ENCODE results near the gene MEIOC.
"Not testable (repeated sequence)": the region's sequence is repeated elsewhere in the genome, so short reads cannot be mapped to it uniquely, and the experiment has no call there.

MEIOC gene

DNA sequence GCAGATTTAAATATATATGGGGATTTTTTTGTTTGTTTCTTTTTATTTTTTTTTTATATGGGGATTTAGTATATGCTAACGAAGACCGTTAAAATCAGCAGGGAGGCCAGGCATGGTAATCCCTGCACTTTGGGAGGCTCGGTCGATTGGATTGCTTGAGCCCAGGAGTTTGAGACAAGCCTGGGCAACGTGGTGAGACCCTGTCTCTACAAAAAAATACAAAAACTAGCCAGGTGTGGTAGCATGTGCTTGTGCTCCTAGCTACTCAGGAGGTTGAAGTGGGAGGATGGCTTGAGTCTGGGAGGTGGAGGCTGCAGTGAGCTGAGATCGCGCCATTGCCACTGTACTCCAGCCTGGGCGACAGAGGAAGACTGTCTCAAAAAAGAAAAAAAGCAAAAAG, 22.3 kb upstream of the MEIOC start:
- no peak overlapping the region for H3K4me3 ChIP-seq (replicated peaks in 1 of 2; ENCODE audit: low read depth in 2 of 2, low read length in 2 of 2)
- no peak for DNase-seq (ENCODE audit: low read depth in 2 of 2)
- TF ChIP-seq, protein P1, sequence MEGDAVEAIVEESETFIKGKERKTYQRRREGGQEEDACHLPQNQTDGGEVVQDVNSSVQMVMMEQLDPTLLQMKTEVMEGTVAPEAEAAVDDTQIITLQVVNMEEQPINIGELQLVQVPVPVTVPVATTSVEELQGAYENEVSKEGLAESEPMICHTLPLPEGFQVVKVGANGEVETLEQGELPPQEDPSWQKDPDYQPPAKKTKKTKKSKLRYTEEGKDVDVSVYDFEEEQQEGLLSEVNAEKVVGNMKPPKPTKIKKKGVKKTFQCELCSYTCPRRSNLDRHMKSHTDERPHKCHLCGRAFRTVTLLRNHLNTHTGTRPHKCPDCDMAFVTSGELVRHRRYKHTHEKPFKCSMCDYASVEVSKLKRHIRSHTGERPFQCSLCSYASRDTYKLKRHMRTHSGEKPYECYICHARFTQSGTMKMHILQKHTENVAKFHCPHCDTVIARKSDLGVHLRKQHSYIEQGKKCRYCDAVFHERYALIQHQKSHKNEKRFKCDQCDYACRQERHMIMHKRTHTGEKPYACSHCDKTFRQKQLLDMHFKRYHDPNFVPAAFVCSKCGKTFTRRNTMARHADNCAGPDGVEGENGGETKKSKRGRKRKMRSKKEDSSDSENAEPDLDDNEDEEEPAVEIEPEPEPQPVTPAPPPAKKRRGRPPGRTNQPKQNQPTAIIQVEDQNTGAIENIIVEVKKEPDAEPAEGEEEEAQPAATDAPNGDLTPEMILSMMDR (IDR thresholded peaks at IDR 0.05; ENCODE audit: low read depth, low read length) = no peak

DNA sequence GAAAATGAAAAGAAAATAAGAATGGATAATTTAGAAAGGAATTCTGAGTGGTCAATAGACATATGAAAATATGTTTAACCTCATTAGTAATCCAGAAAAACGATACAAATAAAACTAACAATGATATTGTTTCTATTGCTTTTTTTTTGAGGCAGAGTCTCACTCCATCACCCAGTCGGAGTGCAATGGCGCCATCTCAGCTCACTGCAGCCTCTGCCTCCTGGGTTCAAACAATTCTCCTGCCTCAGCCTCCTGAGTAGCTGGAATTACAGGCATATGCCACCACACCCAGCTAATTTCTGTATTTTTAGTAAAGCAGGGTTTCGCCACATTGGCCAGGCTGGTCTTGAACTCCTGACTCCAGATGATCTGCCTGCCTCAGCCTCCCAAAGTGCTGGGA, 21.9 kb upstream of the MEIOC start:
- not testable (repeated sequence) for DNase-seq (ENCODE audit: low read depth in 2 of 2); H3K4me3 ChIP-seq (replicated peaks in 1 of 2; ENCODE audit: low read depth in 2 of 2, low read length in 2 of 2)

DNA sequence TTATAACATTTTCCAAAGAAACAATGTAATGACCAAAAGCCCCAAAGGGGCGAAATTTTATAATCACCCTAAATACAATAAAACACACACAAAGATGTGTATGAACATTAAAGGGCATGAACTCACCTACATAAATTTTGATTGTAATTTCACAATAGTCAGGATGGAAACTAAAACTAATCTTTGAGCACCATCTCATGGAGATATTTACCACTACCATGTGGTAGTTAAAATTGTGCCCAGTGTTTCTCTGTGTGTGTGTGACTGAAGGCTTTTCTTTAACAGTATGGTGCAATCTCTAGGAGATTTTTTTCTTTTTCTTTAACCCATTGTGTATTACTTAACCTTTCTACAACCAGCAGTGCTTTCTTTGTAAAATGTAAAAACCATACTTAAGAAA, 19.7 kb upstream of the MEIOC start:
- no peak overlapping the region for H3K4me3 ChIP-seq (replicated peaks in 1 of 2; ENCODE audit: low read depth in 2 of 2, low read length in 2 of 2)
- DNase-seq (ENCODE audit: low read depth in 2 of 2) = peak; percentile 70 to 76
- TF ChIP-seq, protein P1 (IDR thresholded peaks at IDR 0.05; ENCODE audit: low read depth, low read length) = peak; percentile 24

DNA sequence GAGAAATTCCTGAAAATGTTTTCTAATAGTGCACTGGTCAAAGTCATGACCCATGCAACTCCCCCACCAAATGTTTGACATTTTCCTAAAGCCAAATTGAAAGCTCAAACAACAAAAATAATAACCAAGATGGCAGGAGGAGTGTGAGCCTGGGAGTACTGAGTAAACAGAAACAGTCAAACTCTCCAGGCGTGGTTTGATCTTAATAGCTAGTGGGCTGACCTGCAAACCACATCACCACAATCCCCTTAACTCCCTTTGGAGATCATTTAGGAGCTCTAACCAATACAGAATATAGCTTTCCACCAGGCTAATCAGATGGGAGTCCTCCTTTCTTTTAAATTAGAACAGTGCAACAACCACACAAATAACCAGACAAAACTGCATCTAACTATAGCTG, 19.2 kb upstream of the MEIOC start:
- TF ChIP-seq, protein P1 (IDR thresholded peaks at IDR 0.05; ENCODE audit: low read depth, low read length) = no peak
- no peak for DNase-seq (ENCODE audit: low read depth in 2 of 2)
- no peak overlapping the region for H3K4me3 ChIP-seq (replicated peaks in 1 of 2; ENCODE audit: low read depth in 2 of 2, low read length in 2 of 2)

DNA sequence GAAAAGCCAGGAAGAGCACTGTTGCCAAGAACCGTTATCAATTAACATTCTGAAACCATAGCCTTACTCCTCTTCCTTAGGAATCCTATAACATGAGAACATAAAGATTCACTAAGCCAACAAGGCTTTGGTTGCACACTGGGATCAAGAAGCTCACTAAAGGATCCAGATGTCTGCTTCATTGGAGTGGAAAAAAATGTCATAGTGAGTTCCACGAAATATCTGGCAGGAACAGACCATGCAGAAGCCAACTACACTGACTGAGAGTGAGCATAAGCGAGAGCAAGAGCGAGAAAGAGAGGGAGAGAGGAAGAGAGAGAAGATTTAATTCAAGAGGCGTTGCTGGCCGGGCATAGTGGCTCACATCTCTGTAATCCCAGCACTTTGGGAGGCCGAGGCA, 13.4 kb upstream of the MEIOC start:
- DNase-seq (ENCODE audit: low read depth in 2 of 2) = peak in 1 of 2 donors; percentile 16
- TF ChIP-seq, protein P1 (IDR thresholded peaks at IDR 0.05; ENCODE audit: low read depth, low read length) = no peak
- no peak overlapping the region for H3K4me3 ChIP-seq (replicated peaks in 1 of 2; ENCODE audit: low read depth in 2 of 2, low read length in 2 of 2)

DNA sequence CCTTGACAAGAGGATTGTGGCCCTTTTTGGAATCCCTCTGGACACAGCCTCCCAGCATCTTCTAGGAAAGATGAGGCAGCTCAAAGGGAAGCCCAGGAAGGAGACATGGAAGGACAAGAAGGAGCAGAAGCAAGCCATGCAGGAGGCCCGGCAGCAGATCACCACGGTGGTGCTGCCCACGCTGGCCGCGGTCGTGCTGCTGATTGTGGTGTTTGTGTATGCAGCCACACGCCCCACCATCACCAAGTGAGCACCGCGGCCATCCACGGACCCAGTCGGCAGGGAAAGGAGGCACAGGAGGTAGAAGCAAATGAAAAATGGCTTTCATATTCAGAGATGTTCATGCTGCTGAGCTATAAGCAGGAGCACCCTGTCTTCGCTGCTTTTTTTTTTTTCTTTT, 10.9 kb upstream of the MEIOC start:
- TF ChIP-seq, protein P1 (IDR thresholded peaks at IDR 0.05; ENCODE audit: low read depth, low read length) = no peak
- no peak overlapping the region for H3K4me3 ChIP-seq (replicated peaks in 1 of 2; ENCODE audit: low read depth in 2 of 2, low read length in 2 of 2)
- no peak for DNase-seq (ENCODE audit: low read depth in 2 of 2)

DNA sequence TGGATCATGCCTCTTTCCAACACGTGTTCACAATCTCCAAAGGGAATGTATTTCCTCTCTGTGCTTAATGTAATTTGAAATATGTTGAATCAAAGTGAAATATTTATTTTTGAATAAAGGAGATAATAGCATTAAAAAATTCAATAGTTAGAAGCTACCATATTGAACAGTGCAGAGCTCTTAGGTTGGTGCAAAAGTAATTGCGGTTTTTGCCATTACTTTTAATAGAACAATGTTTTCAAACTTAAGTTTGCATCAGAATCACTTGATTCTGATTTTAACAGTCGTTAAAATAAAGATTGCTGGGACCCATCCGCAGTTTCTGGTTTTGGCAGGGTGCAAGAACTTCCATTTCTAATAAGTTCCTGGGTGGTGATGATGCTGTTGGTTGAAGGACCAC, 10.0 kb upstream of the MEIOC start:
- DNase-seq (ENCODE audit: low read depth in 2 of 2) = no peak
- TF ChIP-seq, protein P1 (IDR thresholded peaks at IDR 0.05; ENCODE audit: low read depth, low read length) = no peak
- H3K4me3 ChIP-seq (replicated peaks in 1 of 2; ENCODE audit: low read depth in 2 of 2, low read length in 2 of 2) = no peak overlapping the region
